ENCODE data around the gene TMEM151A.

GRCh38 chr11:66268244-66268951, 23.3 kb upstream of the TMEM151A start, which contains the start of gene RAB1B:
- TF ChIP-seq, protein P1, sequence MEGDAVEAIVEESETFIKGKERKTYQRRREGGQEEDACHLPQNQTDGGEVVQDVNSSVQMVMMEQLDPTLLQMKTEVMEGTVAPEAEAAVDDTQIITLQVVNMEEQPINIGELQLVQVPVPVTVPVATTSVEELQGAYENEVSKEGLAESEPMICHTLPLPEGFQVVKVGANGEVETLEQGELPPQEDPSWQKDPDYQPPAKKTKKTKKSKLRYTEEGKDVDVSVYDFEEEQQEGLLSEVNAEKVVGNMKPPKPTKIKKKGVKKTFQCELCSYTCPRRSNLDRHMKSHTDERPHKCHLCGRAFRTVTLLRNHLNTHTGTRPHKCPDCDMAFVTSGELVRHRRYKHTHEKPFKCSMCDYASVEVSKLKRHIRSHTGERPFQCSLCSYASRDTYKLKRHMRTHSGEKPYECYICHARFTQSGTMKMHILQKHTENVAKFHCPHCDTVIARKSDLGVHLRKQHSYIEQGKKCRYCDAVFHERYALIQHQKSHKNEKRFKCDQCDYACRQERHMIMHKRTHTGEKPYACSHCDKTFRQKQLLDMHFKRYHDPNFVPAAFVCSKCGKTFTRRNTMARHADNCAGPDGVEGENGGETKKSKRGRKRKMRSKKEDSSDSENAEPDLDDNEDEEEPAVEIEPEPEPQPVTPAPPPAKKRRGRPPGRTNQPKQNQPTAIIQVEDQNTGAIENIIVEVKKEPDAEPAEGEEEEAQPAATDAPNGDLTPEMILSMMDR (conservative IDR thresholded peaks at IDR 0.05 in 1 of 2, IDR thresholded peaks at IDR 0.05 in 1 of 2; ENCODE audit: low read depth in 1 of 2, low read length in 2 of 2), result no peak
- TF ChIP-seq EZH2 (IDR thresholded peaks at IDR 0.05; ENCODE audit: low read length, missing control alignments), result no peak

Data from fibroblast of lung (primary cell).